Hepatocyte (in vitro differentiated cells): ENCODE measurements around the gene IFNL3.

Experiments
- EZH2 ChIP-seq: fragments of 200-600 bp; sonication (generic); IDR thresholded peaks from 2 replicates; pipeline ENCODE4 v1.6.1; 2016; ENCODE audit warnings: antibody characterized with exemption, mild to moderate bottlenecking, borderline replicate concordance
- EZH2phosphoT487 ChIP-seq: fragments of 200-600 bp; sonication (generic); IDR thresholded peaks from one replicate; pipeline ENCODE4 v1.6.1; 2018; ENCODE audit warnings: antibody characterized with exemption, mild to moderate bottlenecking, low read depth, moderate library complexity; ENCODE audit not compliant: unreplicated experiment, severe bottlenecking
- TF ChIP-seq, protein P1 (sequence below): fragments of 200-600 bp; sonication (generic); IDR thresholded peaks from 2 replicates; pipeline ENCODE4 v1.5.1; 2016; ENCODE audit warnings: antibody characterized with exemption, mild to moderate bottlenecking; ENCODE audit not compliant: poor library complexity

DNA sequence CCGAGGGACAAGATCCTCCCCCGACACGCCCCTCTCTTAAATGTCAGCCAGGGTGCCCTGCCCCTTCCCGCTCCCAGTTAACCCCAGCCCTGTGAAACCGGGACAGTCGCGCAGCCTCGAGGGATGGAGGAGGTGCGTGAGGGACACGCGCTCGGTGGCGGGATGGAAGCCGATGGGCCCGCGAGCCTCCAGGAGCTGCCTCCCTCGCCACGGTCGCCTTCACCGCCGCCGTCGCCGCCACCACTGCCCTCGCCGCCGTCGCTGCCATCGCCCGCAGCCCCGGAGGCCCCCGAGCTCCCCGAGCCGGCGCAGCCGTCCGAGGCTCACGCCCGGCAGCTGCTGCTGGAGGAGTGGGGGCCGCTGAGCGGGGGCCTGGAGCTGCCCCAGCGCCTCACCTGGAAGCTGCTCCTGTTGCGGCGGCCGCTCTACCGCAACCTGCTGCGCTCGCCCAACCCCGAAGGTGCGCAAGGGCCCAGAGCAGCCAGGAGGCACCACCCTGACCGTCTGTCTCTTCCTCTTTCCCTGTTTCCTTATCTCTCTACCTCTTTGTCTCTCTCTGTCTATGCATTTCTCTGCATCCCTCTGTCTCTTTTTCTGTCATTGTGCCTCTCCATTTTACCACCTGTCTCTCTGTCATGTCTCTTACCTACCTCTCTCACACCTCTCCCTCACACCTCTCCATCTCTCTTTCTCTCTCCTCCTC, 47.8 kb downstream of the IFNL3 start, which contains the start of gene NCCRP1:
- TF ChIP-seq, protein P1, sequence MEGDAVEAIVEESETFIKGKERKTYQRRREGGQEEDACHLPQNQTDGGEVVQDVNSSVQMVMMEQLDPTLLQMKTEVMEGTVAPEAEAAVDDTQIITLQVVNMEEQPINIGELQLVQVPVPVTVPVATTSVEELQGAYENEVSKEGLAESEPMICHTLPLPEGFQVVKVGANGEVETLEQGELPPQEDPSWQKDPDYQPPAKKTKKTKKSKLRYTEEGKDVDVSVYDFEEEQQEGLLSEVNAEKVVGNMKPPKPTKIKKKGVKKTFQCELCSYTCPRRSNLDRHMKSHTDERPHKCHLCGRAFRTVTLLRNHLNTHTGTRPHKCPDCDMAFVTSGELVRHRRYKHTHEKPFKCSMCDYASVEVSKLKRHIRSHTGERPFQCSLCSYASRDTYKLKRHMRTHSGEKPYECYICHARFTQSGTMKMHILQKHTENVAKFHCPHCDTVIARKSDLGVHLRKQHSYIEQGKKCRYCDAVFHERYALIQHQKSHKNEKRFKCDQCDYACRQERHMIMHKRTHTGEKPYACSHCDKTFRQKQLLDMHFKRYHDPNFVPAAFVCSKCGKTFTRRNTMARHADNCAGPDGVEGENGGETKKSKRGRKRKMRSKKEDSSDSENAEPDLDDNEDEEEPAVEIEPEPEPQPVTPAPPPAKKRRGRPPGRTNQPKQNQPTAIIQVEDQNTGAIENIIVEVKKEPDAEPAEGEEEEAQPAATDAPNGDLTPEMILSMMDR = no peak
- peak; percentile 46 for TF ChIP-seq EZH2
- no peak for TF ChIP-seq EZH2phosphoT487
